22Rv1 (cell line): Measurements from ENCODE around the gene NR5A1.

Experiments used
- CTCF ChIP-seq: fragments of 450-650 bp; IDR thresholded peaks from 2 replicates; pipeline ENCODE4 v1.5.1; 2017; ENCODE audit warnings: mild to moderate bottlenecking
- ZFX ChIP-seq: fragments of 450-650 bp; IDR thresholded peaks from 2 replicates; pipeline ENCODE4 v1.6.1; 2017; ENCODE audit warnings: antibody characterized with exemption, borderline replicate concordance

GRCh38 chr9:124541824-124542223 is 34.6 kb upstream of the NR5A1 start:
- no peak for TF ChIP-seq CTCF
- TF ChIP-seq ZFX, result no peak
